ENCODE measurements around the gene LCLAT1.

DNA sequence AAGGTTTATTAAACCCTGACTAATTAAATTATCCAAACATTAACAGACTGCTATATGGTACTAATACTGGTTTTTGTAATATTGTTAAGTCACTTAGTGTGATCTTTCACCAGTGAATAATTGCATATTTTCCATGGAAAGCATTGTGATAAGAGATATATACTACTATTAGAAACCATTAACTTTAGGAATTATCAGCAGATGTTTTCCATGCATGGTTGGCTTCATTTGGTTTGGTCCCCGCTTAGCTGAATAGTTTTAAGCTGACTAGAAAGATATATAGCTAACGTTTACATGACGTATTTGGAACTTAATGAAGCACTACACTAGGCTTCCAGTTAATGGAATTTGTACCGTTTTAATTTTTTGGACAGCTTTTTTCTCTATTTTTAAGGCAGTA, 37.9 kb downstream of the LCLAT1 start:
- no peak for TF ChIP-seq POLR2A (IDR thresholded peaks at IDR 0.05; ENCODE audit: low read length)
- TF ChIP-seq GATA1 (IDR thresholded peaks at IDR 0.05; ENCODE audit: low read depth, low read length): no peak

Data from erythroblast (primary cell).